GM19238 (cell line): ENCODE data around the gene PPP6R2.

Experiments
- DNase-seq: peaks from one replicate; pipeline ENCODE4 v3.0.0; 2011; ENCODE audit warnings: low spot score; ENCODE audit not compliant: insufficient read length

The PPP6R2 gene

GRCh38 chr22:50483977-50484853 is 141.1 kb downstream of the PPP6R2 start:
- DNase-seq: no peak

DNA sequence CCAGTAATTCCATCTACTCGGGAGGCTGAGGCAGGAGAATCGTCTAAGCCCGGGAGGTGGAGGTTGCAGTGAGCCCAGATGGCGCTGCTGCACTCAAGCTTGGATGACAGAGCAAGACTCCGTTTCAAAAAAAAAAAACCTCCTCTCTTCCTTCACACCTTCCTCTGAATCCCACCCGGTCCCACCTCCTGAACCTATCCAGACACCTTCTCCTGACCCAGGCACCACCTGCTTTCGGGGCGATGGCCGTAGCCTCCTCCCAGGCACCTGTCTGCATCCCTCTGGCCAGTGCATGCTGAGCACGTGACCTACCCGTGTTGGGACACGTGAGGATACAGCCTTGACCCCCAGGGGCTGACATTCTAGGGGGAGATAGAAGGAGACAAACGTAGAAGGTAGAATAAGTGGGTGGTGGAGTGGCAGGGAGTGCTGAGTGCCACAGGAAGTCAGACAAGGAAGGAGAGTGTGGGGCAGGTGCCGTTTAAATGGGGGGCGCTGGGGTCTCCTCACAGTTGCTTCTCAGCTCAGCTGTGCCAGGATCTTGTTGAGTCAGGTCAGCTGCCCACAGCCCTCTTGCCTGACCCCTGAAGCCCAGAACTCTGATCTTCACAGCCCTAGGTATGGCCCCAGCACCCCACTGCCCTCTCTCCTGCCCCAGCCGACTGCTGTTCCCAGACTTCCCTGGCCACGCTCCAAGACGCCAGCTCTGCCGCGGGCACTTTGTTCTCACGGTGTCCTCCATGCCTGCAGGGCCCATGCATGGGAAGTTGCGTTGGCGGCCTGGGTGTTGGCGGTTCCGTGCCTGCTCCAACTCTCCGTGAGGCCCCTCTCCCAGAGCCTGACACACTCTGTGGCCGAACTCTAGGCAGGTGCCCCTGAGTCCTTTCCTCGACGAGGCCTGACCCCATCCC is 142.3 kb downstream of the PPP6R2 start:
- no peak for DNase-seq

- no peak for DNase-seq
Measured at GRCh38 chr22:50486561-50487289, 143.6 kb downstream of the PPP6R2 start, which contains the start of gene MIOX. MIOX (plus strand) TSS chr22:50486859; CDS start chr22:50486898, 39 bp downstream.

DNA sequence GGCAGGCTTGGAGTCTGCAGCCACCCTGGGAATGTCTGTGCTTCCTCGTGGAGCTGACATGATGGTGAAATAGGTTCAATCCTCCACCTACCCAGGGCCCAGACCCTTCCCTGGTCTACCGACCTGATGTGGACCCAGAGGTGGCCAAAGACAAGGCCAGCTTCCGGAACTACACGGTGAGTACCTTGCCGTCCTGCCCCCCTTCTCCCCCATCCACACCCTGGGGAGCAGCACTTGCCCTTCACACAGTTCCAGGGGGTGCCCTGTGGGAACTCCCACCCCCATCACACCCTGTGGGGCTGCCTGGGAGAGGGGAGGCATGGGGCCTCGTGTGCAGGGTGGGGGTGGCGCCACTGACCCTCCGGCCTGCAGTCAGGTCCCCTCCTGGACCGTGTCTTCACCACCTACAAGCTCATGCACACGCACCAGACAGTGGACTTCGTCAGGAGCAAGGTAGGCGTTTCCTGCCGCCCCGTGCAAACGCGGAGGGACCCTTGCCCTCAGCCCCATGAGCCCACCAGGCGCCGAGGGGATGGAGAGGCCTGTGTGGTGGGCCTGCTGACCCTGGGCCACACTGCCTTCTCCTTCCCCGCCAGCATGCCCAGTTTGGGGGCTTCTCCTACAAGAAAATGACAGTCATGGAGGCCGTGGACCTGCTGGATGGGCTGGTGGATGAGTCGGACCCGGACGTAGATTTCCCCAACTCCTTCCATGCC is 144.3 kb downstream of the PPP6R2 start:
- no peak for DNase-seq

DNA sequence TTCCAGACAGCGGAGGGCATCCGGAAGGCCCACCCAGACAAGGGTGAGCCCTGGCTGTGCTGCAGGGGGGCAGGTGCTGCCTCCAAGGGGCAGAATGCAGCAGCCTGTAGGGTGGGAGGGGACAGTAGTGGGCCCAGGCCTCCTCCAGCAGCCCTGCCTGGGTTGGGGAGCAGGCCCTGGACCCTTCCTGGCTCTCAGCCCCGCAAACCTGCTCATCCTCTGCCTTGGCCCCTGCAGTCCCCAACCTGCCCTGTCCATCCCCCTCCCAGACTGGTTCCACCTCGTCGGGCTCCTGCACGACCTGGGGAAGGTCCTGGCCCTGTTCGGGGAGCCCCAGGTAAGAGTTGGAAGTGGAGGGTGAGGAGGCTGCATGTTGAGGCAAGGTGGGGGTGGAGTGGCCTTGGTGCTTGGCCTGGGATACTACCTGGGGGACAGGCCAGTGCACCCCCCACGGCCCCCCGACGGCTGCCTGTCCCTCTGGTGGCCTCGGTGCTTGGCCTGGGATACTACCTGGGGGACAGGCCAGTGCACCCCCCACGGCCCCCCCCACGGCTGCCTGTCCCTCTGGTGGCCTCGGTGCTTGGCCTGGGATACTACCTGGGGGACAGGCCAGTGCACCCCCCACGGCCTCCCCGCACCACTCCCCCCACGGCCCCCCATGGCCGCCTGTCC is 145.0 kb downstream of the PPP6R2 start:
- DNase-seq: no peak

GRCh38 chr22:50488886-50489285 is 145.8 kb downstream of the PPP6R2 start:
- DNase-seq: no peak

DNA sequence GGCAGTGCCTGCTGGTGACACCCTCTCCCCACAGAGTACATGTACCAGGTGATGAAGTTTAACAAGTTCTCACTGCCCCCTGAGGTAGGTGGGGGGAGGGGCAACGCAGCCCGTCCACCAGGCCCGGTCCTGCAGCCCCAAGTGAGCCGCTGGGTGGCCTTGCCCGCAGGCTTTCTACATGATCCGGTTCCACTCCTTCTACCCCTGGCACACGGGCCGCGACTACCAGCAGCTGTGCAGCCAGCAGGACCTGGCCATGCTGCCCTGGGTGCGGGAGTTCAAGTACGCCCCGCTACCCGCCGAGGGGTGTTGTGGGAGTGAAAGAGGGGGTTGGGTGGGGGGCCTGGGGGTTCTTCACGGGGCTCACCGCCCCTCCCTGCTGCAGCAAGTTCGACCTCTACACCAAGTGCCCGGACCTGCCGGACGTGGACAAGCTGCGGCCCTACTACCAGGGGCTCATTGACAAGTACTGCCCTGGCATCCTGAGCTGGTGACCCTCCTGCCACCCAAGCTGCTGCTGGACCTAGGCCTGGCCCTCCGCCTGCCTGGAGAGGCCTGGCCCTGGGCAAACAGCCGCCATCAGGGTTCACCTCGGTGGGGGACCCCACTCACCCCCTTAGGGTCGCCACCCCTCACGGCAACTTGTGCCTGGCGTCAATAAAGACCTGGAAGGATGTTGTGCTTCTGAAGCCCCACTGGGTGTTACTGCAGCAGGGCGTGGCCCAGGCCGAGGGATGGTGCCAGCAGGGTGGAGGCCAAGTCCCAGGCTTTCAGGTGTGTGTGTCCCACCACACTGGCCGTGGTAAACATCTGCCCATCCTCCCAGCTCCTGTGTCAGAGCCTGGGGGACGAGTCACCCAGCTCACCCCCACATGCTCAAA is 146.5 kb downstream of the PPP6R2 start:
- DNase-seq: no peak

DNA sequence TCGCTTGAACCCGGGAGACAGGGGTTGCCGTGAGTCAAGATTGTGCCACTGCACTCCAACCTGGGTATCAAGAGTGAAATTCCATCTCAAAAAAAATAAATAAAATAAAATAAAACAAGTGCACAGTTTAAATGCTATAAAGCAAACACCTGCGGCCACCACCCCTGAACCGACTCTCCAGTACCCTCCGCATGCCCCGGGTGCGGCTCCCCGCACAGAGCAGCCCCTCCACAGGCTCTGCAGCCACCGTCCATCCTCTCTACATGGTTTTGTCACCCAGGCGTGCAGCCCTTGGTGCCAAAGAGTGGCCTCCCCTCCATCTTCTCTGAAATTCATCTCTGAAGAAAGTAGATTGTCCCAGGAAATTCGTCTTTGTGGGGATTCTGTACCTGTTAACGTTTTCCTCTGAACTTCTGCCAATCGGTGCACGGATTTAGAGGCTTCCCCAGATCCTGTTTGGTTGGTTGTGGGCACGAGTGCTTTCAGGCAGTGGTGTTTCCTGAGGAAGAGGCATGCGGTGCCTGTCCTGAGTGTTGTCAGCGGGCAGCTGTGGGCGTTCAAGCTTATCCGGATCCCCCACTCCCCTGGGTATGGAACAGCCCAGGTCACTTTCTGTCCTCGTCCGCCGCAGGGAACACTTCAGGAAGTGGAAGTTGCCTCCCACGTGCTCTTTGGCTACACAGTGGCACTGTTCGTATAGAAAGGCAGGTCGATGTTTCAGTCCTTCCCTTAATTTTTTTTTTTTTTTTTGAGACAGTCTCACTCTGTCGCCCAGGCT is 147.6 kb downstream of the PPP6R2 start:
- no peak for DNase-seq
